ENCODE measurements around the gene TCOF1. TPM values are rescaled to one million over a fixed set of nuclear protein-coding genes. Genes with fewer than 3 reads are reported as not detected.
A peak's percentile ranks its signal among the peaks of the same experiment; 100 is the strongest.

The TCOF1 gene
- polyA plus RNA-seq, 1 donor (not counting 4 experiments of a cell fraction or from before 2014, with no cell fraction given) = 13.6 TPM

DNA sequence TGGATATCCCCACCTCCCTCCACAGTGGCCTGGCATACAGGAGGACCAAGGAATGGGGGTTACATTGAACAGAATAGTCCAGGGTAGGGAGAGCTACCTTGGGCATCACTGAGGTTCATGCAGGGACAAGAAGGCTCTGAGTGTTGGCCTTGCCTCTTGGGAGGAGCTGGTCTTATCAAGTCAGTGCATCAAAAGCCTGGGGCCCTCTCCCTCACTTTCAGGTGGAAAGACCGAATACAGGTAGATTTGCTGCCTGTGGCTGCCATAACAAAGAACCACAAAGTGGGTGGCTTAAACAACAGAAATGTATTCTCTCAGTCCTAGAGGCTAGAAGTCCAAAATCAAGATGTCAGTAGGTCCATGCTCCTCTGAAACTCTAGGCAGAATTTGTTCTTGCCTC, 36.3 kb upstream of the TCOF1 start:
- Histone ChIP-seq H3K4me3 (ENCODE audit: control insufficient read depth in 2 of 3, extremely low read depth in 1 of 3, insufficient read depth in 2 of 3, low read depth in 1 of 3, low read length in 3 of 3) (no peak overlapping the region), H3K9me1 (ENCODE audit: control insufficient read depth, extremely low read depth, insufficient read depth, low read length) (peaks cover 2% of the 10 kb centered on the region), H3K4me2 (ENCODE audit: control insufficient read depth, extremely low read depth, insufficient read depth, low read depth, low read length) (no peak overlapping the region), H3K36me3 (ENCODE audit: control insufficient read depth in 2 of 2, extremely low read depth in 1 of 2, insufficient read depth in 2 of 2, low read length in 2 of 2) (no peaks in the 10 kb centered on the region), H3K27me3 (ENCODE audit: control insufficient read depth, extremely low read depth, insufficient read depth, low read length) (no peaks in the 10 kb centered on the region), H3K79me2 (ENCODE audit: control insufficient read depth, insufficient read depth, low read length) (no peaks in the 10 kb centered on the region), H2AFZ (ENCODE audit: control insufficient read depth, low read length) (no peak overlapping the region), H3K9ac (ENCODE audit: control insufficient read depth, extremely low read depth, insufficient read depth, low read length) (no peak overlapping the region), H3K27ac (ENCODE audit: control insufficient read depth, insufficient read depth, low read length) (peak overlapping the region; percentile 93), H4K20me1 (ENCODE audit: control insufficient read depth, extremely low read depth, insufficient read depth, low read length) (no peaks in the 10 kb centered on the region), H3K4me1 (ENCODE audit: control insufficient read depth, extremely low read depth, insufficient read depth, low read length) (peaks cover 70% of the 10 kb centered on the region), H3K9me3 (ENCODE audit: control insufficient read depth, low read depth, low read length) (no peaks in the 10 kb centered on the region)
- TF ChIP-seq, protein P1, sequence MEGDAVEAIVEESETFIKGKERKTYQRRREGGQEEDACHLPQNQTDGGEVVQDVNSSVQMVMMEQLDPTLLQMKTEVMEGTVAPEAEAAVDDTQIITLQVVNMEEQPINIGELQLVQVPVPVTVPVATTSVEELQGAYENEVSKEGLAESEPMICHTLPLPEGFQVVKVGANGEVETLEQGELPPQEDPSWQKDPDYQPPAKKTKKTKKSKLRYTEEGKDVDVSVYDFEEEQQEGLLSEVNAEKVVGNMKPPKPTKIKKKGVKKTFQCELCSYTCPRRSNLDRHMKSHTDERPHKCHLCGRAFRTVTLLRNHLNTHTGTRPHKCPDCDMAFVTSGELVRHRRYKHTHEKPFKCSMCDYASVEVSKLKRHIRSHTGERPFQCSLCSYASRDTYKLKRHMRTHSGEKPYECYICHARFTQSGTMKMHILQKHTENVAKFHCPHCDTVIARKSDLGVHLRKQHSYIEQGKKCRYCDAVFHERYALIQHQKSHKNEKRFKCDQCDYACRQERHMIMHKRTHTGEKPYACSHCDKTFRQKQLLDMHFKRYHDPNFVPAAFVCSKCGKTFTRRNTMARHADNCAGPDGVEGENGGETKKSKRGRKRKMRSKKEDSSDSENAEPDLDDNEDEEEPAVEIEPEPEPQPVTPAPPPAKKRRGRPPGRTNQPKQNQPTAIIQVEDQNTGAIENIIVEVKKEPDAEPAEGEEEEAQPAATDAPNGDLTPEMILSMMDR (optimal IDR thresholded peaks at IDR 0.05 in 1 of 3, IDR thresholded peaks at IDR 0.05 in 1 of 3, conservative IDR thresholded peaks at IDR 0.05 in 1 of 3; ENCODE audit: extremely low read depth in 1 of 3, insufficient read depth in 2 of 3, low read length in 3 of 3) = no peak
- no peak for TF ChIP-seq EZH2 (IDR thresholded peaks at IDR 0.05; ENCODE audit: low read length)
- dilution Hi-C loops (cut with MboI; ENCODE audit: extremely low pct_ligation_motif_present, low sequenced_read_pairs) = no loop called here
- DNase-seq (ENCODE audit: low read depth, low spot score) (no peak), FAIRE-seq (no peak)

DNA sequence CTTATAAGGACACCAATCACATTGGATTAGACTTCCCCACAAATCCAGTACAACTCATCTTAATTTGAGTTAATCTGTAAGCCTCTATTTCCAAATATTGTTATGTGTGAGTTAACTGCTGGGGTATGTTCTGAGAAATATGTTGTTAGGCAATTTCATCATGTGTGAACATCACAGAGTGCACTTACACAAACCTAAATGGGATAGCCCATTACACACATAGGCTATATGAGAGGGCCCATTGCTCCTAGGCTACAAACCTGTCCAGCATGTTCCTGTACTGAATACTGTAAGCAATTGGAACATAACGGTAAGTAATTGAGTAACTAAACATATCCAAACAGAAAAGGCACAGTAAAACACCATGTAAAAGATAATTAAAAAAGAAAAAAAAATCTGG, 35.7 kb upstream of the TCOF1 start:
- dilution Hi-C loops (cut with MboI; ENCODE audit: extremely low pct_ligation_motif_present, low sequenced_read_pairs) = no loop called here
- TF ChIP-seq, protein P1 (optimal IDR thresholded peaks at IDR 0.05 in 1 of 3, IDR thresholded peaks at IDR 0.05 in 1 of 3, conservative IDR thresholded peaks at IDR 0.05 in 1 of 3; ENCODE audit: extremely low read depth in 1 of 3, insufficient read depth in 2 of 3, low read length in 3 of 3) = no peak
- no peak for TF ChIP-seq EZH2 (IDR thresholded peaks at IDR 0.05; ENCODE audit: low read length)
- Histone ChIP-seq H3K79me2 (ENCODE audit: control insufficient read depth, insufficient read depth, low read length) (no peaks in the 10 kb centered on the region), H3K9ac (ENCODE audit: control insufficient read depth, extremely low read depth, insufficient read depth, low read length) (peak overlapping the region; percentile 19), H2AFZ (ENCODE audit: control insufficient read depth, low read length) (no peak overlapping the region), H3K9me3 (ENCODE audit: control insufficient read depth, low read depth, low read length) (no peaks in the 10 kb centered on the region), H3K27ac (ENCODE audit: control insufficient read depth, insufficient read depth, low read length) (peak overlapping the region; percentile 93), H3K27me3 (ENCODE audit: control insufficient read depth, extremely low read depth, insufficient read depth, low read length) (no peaks in the 10 kb centered on the region), H3K9me1 (ENCODE audit: control insufficient read depth, extremely low read depth, insufficient read depth, low read length) (peaks cover under 1% of the 10 kb centered on the region), H3K4me2 (ENCODE audit: control insufficient read depth, extremely low read depth, insufficient read depth, low read depth, low read length) (peak overlapping the region; percentile 49), H3K36me3 (ENCODE audit: control insufficient read depth in 2 of 2, extremely low read depth in 1 of 2, insufficient read depth in 2 of 2, low read length in 2 of 2) (no peaks in the 10 kb centered on the region), H4K20me1 (ENCODE audit: control insufficient read depth, extremely low read depth, insufficient read depth, low read length) (no peaks in the 10 kb centered on the region), H3K4me1 (ENCODE audit: control insufficient read depth, extremely low read depth, insufficient read depth, low read length) (peaks cover 67% of the 10 kb centered on the region), H3K4me3 (ENCODE audit: control insufficient read depth in 2 of 3, extremely low read depth in 1 of 3, insufficient read depth in 2 of 3, low read depth in 1 of 3, low read length in 3 of 3) (no peak overlapping the region)
- DNase-seq (ENCODE audit: low read depth, low spot score) (no peak), FAIRE-seq (peak; percentile 34)

All from keratinocyte (primary cell).